Hematopoietic multipotent progenitor cell treated with erythropoietin and hydrocortisone succinate and interleukin-3 and kit ligand, for 17 days (in vitro differentiated cells): ENCODE results near the gene ANAPC1.
"Not testable (repeated sequence)": the region's sequence is repeated elsewhere in the genome, so short reads cannot be mapped to it uniquely, and the experiment has no call there.

Source experiments
- DNase-seq: peaks from one replicate; pipeline ENCODE4 v3.0.0-alpha.2; 2015; ENCODE audit warnings: low spot score

ANAPC1 gene

GRCh38 chr2:111735838-111736721 is 147.9 kb downstream of the ANAPC1 start:
- not testable (repeated sequence) for DNase-seq

GRCh38 chr2:111735420-111735819 is 148.6 kb downstream of the ANAPC1 start:
- not testable (repeated sequence) for DNase-seq

GRCh38 chr2:111729812-111730458 is 154.1 kb downstream of the ANAPC1 start:
- DNase-seq: not testable (repeated sequence)

GRCh38 chr2:111727611-111728110 is 156.3 kb downstream of the ANAPC1 start:
- not testable (repeated sequence) for DNase-seq

GRCh38 chr2:111725742-111726141 is 158.3 kb downstream of the ANAPC1 start:
- DNase-seq: not testable (repeated sequence)

- not testable (repeated sequence) for DNase-seq
Measured at GRCh38 chr2:111719610-111720009, 164.4 kb downstream of the ANAPC1 start.
